GM19463 (cell line): Measurements from ENCODE around the gene DNMT3L.
"Not testable (repeated sequence)": the region's sequence is repeated elsewhere in the genome, so short reads cannot be mapped to it uniquely, and the experiment has no call there.

Experiments used
- ATAC-seq: cut with Tn5 transposase; IDR thresholded peaks from one replicate; pipeline ENCODE4 v1.9.1; 2021; ENCODE audit warnings: mild to moderate bottlenecking, moderate library complexity; ENCODE audit not compliant: unreplicated experiment

DNMT3L gene

DNA sequence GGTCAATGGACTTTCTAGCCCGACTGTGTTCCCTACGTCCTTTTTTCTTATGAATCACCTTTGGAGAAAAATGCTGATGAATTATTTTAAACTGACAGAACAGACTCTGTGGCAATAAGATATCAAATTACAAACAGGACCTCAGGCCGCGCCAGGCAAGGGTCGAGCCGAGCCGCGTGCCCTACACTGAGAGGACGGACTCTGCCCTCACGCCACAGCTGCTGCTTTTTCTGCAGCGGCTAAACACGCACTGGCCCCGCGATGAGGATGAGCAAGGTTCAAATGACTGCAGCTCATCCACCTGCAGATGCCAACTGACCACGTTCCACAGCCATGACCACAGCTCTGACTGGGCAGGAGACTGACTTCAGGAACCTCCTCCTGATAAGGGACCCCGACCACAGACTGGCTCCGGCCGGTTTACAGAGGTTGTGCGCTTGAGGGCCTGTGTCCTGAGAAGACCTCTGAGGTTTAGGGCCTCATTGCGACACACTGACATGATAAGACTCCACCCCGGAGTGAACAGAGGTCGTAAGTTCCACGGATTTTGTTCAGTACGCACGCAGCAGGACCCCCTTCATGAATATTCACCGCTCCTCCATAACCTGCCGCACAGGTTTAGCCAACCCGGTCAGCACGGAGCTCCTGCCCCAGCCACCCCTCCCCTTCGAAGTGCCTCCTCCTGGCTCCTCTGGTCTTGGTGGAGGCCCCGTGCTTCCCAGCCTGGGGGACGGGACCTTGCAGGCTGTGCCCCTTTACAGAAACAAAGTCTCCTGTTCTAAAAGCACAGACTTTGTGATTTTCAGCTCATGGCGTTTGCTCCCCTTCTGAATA, 12.3 kb downstream of the DNMT3L start:
- not testable (repeated sequence) for ATAC-seq

DNA sequence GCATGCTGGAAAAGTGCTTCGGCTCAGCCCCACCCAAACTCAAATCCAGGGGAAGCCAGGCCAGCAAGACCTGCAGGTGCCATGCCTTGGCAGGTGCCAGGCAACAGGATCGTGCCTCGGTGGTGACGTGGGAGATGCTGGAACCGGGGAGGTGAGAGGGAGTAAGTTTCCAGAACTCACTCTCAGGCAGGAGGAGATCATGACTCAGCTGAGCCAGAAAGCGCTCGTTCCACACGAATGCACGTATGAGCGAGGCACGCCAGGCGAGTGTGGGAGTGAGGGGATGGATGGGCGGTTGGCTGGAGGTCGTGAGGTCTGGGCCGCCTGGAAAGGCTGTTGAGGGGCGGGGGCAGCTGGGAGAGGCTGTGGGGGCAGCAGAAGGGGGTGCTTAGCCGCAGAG, 13.8 kb downstream of the DNMT3L start:
- ATAC-seq: not testable (repeated sequence)

DNA sequence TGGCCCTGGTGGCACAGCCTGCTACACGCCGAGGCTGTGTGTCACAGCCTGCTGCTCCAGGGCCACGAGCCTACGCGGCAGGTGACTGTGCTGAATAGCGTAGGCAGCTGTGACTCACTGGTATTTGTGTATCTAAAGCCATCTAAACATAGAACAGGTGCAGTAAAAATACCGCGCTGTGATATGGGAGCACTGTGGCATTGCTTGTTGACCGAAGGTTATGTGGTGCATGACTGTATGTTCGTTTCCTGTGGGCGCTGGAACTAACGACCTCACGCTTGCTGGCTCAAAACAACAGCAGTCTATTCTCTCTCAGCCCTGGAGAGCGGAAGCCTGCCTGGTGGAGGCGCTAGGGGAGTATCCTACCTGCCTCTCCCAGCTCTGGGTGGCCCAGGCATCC, 17.7 kb downstream of the DNMT3L start:
- peak; percentile 48 for ATAC-seq

DNA sequence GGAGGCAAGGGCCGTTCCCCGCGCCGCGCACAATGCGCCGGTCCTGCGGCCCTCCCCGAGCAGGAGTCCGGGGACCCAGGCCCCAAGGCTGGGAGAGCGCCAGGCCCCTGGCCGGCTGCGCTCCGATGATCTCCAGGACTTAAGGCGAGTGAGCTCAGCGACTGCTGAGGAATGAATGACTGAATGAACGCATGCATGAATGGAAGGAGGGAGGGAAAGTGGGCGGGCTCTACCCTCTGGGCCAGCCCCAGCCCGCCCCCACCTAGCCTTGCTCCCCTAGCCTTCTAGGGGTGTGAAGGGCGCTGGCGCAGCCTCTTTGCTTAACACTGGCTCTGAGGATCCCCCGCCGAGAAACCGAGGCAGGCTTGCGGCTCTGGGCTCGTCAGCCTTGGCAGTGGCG, 20.4 kb downstream of the DNMT3L start:
- ATAC-seq: peak; percentile 43

DNA sequence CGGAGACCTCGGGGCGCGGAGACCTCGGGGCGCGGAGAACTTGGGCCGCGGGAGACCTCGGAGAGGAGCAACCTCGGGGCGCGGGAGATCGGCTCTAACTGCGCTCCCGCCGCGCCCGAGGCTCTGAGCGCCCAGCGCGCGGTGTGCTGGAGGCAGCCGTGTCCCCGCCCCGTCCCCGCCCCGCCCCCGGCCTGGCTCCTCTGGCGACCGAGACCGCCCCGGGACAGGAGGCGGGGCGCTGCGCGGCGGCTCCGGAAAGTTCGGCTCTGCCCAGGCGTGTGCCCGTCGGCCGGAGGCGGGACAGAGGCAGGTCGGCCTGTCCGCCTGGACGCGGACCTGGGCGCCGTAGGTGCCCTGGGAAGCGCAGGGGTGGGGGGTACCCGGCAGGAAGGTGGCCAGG, 20.9 kb downstream of the DNMT3L start, which contains the start of gene ICOSLG:
ICOSLG (minus strand) TSS at position 102 of the 400 bp plus-strand sequence. CDS start 126 bp downstream, outside the sequence.
- peak; percentile 44 for ATAC-seq

DNA sequence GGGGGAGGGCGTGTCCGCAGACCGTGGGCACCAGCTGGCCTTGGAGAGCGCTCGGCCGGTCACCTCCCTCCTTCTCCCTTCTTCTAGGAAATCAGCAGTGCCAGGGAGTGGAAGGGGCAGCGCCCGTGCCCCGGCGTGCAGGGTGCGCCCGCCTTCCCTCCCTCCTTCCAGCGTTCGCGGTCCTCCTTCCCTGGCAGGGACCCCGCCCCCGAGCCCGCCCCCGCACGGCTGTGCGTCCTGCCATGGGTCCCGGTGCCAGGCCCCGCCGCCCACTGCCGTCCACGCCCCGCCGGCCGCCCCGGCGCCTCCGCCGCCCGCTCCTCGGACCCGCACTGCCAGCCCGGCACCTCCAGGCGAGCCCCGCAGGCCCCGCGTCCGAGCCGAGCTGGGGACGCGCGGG, 21.3 kb downstream of the DNMT3L start:
- ATAC-seq: not testable (repeated sequence)

DNA sequence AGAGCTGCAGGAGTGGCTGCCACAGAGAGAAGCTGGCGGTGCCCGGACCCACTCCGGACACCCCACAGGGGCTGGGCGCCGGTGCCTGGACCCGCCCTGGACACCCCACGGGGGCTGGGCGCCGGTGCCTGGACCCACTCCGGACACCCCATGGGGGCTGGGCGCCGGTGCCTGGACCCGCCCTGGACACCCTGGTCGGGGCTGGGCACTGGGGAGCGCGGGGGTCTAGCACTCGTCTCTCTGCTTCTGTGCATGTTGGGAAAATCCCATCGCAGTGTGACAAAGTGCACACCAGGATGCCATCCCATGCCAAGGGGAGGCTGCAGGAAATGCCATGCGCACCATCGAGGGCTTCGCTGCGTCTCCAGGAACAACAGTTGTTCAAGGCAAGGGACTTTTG, 32.1 kb downstream of the DNMT3L start:
- not testable (repeated sequence) for ATAC-seq

DNA sequence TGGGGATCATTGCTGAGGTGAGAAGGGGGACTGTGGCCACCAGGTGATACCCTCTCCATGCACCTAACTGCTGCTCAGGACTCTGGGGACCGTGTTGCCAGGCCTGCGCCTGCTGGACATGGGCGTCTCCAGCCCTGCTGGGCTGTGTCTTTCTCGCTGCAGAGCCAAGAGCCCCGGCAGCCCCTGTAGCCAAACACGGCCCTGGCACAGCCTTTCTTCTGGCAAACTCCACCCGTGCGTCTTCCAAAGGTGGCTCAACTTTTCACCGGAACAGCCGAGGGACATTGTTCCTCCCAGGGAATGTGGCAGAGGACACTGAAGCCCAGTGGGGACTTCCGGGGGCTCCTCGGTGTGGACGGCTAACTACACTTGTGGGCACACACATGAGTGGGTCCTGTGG, 33.6 kb downstream of the DNMT3L start:
- ATAC-seq: not testable (repeated sequence)

DNA sequence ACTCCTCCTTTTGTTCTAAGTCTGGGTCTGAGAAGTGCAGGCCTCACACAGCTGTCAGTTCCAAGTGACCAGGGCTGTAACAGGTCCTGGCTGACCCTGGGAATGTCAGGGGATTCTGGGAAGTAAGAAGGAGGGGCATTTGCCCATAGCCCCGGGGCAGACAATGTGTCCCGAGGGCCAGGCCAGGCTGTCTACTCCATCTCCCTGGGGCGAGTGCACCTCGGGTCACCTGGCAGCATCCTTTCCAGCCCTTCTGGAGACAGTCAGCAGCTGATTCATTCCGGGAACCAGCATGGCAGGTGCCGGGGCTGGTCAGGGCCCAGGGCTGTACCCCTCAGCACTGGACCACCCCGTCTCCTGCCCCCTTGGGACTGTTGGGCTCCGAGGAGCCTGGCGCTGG, 34.1 kb downstream of the DNMT3L start:
- ATAC-seq: not testable (repeated sequence)

DNA sequence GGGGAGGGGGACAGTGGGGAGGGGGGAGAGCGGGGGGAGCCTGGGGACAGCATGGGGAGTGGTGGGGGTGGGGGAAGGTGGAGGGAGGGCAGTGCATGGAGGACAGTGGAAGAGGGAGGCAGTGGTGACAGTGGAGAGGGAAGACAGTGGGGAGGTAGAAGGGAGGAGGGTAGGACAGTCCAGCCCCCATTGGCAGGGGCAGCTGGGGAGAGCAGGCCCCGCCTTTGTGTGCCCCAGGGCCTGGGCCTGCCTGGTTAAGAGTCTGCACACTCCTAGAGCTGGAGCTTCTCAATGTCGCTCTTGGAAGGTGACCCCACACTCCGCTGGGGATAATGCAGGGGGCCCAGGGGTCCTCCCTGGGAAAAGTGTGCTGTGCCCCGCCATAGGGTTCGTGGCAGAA, 36.1 kb downstream of the DNMT3L start:
- ATAC-seq: not testable (repeated sequence)

DNA sequence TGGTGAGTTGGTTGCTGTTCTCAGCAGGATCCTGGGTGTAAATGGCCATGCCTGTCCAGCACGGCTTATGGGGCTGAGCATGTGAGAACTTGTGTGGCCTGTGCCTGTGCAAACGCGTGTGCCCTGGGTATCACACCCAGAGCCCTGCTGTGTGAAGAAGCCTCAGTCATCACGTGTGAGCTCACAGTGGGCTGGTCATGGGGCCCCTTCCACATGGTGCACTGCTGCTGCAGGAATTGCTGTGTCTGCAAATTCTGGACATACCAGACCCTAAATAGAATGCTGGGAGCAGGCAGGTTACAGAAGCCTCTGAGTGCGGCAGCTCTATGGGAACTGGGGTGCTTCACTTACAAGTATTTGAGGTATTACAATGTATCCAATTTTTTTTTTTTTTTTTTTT, 38.4 kb downstream of the DNMT3L start:
- ATAC-seq: not testable (repeated sequence)

DNA sequence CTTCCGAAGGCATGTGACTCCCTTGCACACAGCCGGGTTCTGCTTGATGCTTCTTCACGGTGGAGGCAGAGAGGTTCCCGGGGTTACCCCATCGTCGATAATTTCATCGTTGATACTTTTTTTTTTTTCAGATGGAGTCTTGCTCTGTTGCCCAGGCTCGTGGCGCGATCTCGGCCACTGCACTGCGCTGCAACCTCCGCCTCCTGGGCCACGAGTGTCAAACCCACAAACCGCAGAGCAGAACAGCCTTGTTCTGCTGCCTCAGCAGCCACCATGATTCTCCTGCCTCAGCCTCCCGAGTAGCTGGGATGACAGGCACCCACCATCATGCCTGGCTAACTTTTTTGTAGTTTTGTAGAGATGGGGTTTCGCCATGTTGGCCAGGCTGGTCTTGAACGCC, 41.0 kb downstream of the DNMT3L start:
- ATAC-seq: not testable (repeated sequence)

DNA sequence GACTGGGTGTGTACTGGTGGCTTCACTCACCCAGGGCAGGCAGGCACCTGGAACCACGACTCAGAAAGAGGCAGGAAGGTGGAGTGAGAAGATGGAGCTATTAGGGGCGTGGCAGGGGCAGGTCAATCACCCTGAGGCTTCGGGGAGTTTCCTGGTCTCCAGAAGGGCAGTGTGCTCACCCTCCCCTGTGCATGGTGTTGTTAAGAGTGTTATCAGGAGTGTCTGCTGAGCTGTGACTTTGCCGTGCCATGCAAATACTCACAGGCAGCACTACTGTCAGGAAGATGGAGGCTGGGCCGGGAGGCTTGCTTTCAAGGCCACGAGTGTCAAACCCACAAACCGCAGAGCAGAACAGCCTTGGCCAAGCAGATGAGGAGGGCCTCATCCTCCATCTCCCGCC, 43.2 kb downstream of the DNMT3L start:
- ATAC-seq: not testable (repeated sequence)

DNA sequence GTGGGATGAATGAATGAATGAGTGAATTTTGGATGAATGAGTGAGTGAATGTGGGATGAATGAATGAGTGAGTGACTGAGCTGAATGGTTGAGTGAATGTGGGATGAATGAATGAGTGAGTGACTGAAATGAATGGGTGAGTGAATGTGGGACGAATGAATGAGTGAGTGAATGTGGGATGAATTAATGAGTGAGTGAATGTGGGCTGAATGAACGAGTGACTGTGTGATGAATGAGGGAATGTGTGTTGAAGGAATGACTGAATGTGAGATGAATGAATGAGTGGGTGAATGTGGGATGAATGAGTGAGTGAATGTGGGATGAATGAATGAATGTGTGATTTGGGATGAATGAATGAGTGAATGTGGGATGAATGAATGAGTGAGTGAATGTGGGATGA, 49.7 kb downstream of the DNMT3L start:
- ATAC-seq: not testable (repeated sequence)

DNA sequence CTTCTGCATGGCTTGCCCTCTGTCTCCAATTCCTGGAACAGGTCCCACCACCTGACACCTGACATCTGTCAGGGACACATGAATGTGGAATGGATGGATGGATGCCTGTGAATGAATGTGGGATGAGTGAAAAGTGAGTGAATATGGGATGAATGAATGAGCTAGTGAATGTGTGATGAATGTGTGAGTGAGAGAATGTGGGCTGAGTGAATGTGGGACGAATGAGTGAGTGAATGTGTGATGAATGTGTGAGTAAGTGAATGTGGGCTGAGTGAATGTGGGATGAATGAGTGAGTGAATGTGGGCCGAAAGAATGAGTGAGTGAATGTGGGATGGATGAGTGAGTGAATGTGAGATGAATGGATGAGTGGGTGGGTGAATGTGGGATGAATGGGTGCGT, 50.1 kb downstream of the DNMT3L start:
- ATAC-seq: not testable (repeated sequence)

DNA sequence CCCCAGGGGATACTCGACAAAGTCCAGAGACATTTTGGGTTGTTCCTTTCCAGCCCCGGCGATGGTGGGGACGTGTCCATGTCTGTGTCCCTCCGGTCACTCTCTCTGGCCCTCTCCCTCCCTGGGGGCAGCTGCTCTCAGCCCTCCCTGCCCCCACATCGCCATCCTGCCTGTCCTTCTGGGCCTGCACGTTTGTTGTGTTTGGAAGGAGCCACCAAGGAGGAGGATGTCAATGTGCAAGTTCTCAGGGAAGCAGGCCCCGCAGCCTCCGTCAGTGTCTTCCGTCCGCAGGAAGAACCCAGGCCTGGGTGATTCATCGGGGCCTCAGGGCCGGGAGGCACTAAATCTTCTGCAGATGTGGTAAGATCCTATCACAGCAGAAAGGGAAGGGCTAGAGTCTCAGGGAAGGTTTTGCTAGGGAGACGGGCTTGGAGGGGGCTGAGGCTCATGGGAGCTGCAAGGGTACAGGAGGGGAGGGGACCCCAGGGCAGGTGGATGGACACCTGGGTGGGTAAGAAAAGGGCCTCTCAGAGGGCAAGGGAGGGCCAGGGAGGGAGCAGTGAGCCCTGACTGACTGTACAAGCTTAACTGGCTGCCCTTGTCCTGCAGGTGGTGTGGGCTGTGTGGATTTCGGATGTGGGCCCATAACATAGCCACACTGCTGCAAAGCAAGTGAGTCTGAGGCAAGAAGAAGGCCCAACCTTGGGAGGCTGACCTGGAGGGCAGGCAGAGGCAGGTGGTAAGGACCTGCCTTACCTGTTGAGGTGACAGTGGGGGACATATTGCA, 53.6 kb downstream of the DNMT3L start:
- not testable (repeated sequence) for ATAC-seq

DNA sequence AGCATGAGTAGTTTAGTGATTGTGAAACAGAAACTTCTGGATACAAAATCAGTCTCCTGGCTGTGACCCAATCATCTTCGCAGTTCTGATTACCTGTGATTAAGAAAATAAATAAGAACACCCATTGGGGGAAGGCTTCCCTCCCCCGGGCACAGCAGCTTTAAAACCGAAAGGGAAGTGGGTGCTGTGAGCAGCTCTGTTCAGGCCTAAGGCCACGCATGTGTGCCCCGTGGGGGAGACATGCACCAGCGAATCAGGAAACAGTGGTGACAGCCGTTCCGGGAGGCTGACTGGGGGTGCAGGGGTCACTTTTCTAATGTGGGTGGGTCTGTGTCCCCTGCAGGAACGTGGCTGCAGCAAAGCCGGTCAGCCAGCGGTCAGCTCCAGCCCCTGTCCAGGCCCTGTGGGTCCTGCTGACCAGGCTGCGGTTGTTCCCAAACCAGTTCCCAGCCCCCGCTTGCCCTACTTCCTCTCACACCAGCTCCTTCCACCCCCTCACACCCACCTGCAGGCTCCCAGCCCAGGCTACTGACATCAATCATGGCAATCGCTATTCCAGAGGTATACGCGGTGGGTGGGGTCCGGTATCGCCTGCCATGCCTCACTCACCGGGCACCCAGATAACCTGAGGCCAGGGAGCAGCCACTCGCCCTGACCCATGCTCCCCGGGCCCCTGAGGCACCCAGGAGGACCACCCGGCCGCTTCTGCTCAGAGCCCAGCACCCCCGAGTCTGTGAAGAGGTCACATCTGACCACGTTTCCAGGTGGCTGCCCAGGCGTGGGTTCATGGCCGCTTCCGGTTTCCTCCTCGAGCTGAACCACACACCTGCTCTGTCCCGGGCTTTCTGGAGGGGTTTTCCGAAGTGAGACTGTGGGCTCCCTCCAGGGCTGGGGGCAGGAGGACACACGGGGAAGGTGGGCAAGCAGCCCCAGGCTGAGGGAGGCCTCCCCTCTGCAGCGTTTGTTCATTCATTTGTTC, 54.7 kb downstream of the DNMT3L start:
- peak; percentile 55 for ATAC-seq

DNA sequence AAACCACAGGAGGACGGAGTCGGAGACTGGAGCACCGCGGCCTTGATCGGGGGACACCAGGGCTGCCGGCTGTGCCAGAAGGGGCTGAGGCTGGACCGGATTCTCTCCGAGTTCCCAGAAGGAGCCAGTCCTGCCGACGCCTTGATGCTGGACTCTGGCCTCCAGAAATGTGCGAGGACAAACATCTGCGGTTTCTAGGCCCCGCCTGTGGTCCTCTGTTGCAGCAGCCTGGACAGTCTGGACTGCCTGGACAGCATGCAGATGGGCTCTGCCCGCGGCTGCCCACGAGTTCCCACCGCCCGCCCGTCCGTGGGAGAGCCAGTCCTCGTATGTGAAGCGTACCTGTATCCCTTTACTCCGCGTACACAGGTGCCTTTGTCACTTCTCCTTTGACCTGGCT, 55.5 kb downstream of the DNMT3L start:
- not testable (repeated sequence) for ATAC-seq

DNA sequence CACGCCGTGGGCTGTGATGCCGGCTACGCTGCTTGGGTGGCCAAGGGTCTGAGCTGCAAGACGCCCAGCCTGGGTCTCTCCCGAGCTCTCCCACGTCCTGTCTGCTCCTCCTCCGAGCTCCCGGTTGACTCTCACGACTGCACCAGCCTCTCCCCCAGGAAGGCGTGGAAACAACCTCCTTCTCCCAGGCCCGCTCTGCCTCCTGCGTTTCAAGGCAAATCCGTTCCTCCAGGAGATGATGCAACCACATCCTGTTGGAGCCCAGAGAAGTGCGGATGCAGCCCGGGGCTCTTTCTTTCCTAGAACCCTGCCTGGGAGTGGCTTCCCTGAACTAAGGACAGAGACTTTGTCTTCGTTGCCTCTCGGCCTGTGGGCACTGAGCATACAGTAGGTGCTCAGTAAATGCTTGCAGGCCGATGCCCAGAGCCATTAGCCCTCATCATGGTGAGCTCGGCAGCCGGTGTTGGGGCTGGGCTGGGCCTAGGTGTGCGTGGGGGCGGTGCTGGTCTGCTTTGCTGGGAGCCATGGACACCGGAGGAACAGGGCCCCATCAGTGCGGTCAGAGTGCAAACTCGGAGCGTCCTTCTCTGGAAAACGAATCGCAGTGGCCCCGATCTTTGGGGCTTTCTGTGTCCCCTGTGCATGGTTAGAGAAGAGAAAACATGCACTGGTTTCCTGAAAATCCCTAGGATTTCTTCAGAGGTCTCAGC, 59.0 kb downstream of the DNMT3L start:
- not testable (repeated sequence) for ATAC-seq

DNA sequence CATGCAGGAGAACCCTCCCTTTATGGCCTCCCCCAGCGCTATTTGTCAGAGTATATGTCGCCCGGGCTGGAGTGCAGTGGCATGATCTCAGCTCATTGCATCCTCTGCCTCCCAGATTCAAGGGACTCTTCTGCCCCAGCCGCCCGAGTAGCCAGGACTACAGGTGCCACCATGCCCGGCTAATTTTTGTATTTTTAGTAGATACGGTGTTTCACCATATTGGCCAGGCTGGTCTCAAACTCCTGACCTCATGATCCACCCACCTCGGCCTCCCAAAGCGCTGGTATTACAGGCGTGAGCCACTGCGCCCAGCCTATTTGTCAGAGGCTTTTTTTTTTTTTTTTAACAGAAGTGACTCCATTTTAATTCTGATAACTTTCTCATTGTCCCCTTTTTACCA, 61.7 kb downstream of the DNMT3L start:
- ATAC-seq: not testable (repeated sequence)
